Neutrophil (primary cell): Measurements from ENCODE around the gene CCDC7.

Source experiments
- H3K27ac ChIP-seq: fragments of 200-600 bp; sonication (generic); 2 replicates; pipeline ENCODE4 v1.5.1; 2016; ENCODE audit warnings: mild to moderate bottlenecking, moderate library complexity
- H3K27me3 ChIP-seq: fragments of 200-600 bp; sonication (generic); 2 replicates; pipeline ENCODE4 v1.6.0; 2016; ENCODE audit warnings: mild to moderate bottlenecking
- H3K36me3 ChIP-seq: fragments of 200-600 bp; sonication (generic); 2 replicates; pipeline ENCODE4 v1.5.1; 2017
- H3K4me1 ChIP-seq, 2 experiments: fragments of 200-600 bp in 1 of 2; sonication (generic) in 1 of 2; 1 replicate in 1 of 2; 2 replicates in 1 of 2; pipeline versions ENCODE4 v1.5.1 to v1.6.1; 2013 to 2016; ENCODE audit warnings: low read depth in 1 of 2, low read length in 1 of 2, mild to moderate bottlenecking in 1 of 2, moderate library complexity in 1 of 2; ENCODE audit not compliant: control insufficient read depth in 1 of 2, insufficient read depth in 1 of 2
- H3K4me3 ChIP-seq, 2 experiments: fragments of 200-600 bp in 1 of 2; sonication (generic) in 1 of 2; 1 replicate in 1 of 2; 2 replicates in 1 of 2; pipeline ENCODE4 v1.5.1; 2013 to 2016; ENCODE audit warnings: low read depth in 1 of 2, low read length in 1 of 2, mild to moderate bottlenecking in 1 of 2, moderate library complexity in 1 of 2
- H3K9me3 ChIP-seq: fragments of 200-600 bp; sonication (generic); 2 replicates; pipeline ENCODE4 v1.5.1; 2016
- CTCF ChIP-seq: fragments of 200-600 bp; sonication (generic); IDR thresholded peaks from 2 replicates; pipeline ENCODE4 v1.5.1; 2016; ENCODE audit warnings: antibody characterized with exemption

CCDC7 gene

GRCh38 chr10:32413513-32413912, 32.4 kb upstream of the CCDC7 start:
- Histone ChIP-seq H3K27ac (no peak overlapping the region), H3K4me1 (no peaks in the 10 kb centered on the region), H3K4me3 (no peak overlapping the region), H3K9me3 (no peaks in the 10 kb centered on the region), H3K36me3 (no peaks in the 10 kb centered on the region), H3K27me3 (no peaks in the 10 kb centered on the region)
- no peak for TF ChIP-seq CTCF

DNA sequence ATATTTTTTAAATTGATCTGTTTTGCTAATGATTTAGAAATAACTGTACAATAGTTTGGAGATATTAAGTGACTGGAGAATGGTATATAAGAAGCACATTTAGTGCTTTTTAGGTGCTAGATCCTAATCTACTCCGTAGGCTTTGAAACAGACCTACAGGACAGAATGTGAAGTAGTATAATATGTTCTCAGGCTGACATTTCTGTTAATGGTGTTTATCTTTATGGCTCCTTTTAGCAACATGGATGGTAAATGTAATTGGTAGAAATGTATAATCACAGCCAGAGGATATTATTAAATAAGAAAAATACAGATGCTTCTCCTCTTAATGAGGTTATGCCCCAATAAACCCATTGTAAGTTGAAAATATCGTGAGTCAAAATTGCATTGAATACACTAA, 30.6 kb upstream of the CCDC7 start:
- H3K4me3 ChIP-seq = no peak overlapping the region
- TF ChIP-seq CTCF = no peak
- no peaks in the 10 kb centered on the region for H3K4me1 ChIP-seq
- no peaks in the 10 kb centered on the region for H3K27me3 ChIP-seq
- no peaks in the 10 kb centered on the region for H3K9me3 ChIP-seq
- no peaks in the 10 kb centered on the region for H3K36me3 ChIP-seq
- no peak overlapping the region for H3K27ac ChIP-seq

DNA sequence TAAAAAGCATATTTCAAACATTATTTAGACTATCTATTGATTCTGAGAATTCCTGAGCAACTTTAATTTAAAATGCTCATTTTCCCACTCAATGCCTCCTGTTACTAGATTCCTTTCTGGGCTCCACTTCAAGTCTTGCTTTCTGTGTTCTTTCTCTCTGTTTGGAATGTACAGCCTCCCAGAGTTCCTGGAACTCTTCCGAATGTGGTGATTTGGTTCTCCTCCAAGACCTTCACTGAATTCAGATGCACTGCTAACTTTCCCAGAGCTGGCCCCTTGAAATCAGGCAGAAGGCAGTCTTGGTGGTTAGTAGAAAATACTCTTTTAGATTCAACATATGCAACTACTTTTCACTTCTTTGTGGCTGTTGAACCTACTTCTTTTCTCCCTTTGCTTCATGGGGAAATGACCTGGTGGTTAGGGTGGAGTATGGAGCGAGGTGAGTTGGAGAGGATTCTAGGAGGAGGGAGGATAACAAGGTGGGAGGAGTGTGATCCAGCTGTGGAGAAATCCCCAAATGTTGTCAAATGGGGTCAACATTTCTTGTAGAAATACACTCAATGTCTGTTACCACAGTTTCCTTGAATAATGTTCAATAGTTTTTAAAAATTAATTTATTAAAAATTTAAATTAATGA, 27.9 kb upstream of the CCDC7 start:
- Histone ChIP-seq H3K27ac (no peak overlapping the region), H3K36me3 (no peaks in the 10 kb centered on the region)
- no peak for TF ChIP-seq CTCF

GRCh38 chr10:32418572-32418971, 27.4 kb upstream of the CCDC7 start:
- no peak for TF ChIP-seq CTCF
- no peak overlapping the region for H3K27ac ChIP-seq
- H3K9me3 ChIP-seq = no peaks in the 10 kb centered on the region

More for the DNA sequence above, 27.9 kb upstream of the CCDC7 start:
- H3K9me3 ChIP-seq = no peaks in the 10 kb centered on the region
- no peaks in the 10 kb centered on the region for H3K27me3 ChIP-seq
- no peak overlapping the region for H3K4me3 ChIP-seq
- H3K4me1 ChIP-seq = no peaks in the 10 kb centered on the region

DNA sequence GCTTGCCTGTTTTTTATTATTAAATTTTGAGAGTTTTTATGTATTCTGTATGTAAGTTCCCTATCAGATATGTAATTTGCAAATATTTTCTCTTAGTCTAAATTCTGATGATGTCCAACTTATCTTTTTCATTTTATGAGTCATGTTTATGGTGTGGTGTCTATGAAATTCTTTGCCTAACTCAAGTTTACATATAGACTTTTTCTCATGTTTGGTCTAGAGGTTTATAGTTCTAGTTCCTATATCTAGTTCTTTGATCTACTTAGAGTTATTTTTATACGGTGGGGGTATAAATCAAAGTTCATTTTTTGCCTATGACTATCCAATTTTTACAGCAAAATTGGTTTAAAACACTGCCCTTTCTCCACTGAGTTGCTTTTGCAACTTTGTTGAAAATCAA, 26.3 kb upstream of the CCDC7 start:
- TF ChIP-seq CTCF = no peak
- H3K27ac ChIP-seq = no peak overlapping the region
- no peaks in the 10 kb centered on the region for H3K27me3 ChIP-seq
- H3K36me3 ChIP-seq = no peaks in the 10 kb centered on the region
- no peak overlapping the region for H3K4me3 ChIP-seq
- H3K9me3 ChIP-seq = no peaks in the 10 kb centered on the region
- H3K4me1 ChIP-seq = no peaks in the 10 kb centered on the region

More at GRCh38 chr10:32418572-32418971, 27.4 kb upstream of the CCDC7 start:
- Histone ChIP-seq H3K27me3 (no peaks in the 10 kb centered on the region), H3K4me1 (no peaks in the 10 kb centered on the region), H3K36me3 (no peaks in the 10 kb centered on the region), H3K4me3 (no peak overlapping the region)
